ENCODE results near the gene BCAS3. TPM values are rescaled to one million over a fixed set of nuclear protein-coding genes. Genes with fewer than 3 reads are reported as not detected.

The BCAS3 gene
- total RNA-seq, 2 experiments from 2014 or later: 5.1 to 6.9 TPM

GRCh38 chr17:61249649-61250299 lies 572.1 kb downstream of the BCAS3 start:
- no peak overlapping the region for H3K4me3 Mint-ChIP-seq
- no peak for TF ChIP-seq CTCF (IDR thresholded peaks at IDR 0.05)
- no peak overlapping the region for H3K27ac Mint-ChIP-seq
- no peak for DNase-seq
- H3K4me1 Mint-ChIP-seq (ENCODE audit: low read depth): peaks cover 14% of the 10 kb centered on the region
- no peak for ATAC-seq
- H3K27me3 Mint-ChIP-seq: no peaks in the 10 kb centered on the region
- intact Hi-C loops (cut with micrococcal nuclease): no loop called here
- CTCF ChIA-PET: no interaction called here
- no peaks in the 10 kb centered on the region for H3K36me3 Mint-ChIP-seq (ENCODE audit: low read depth)
- POLR2A ChIA-PET: interaction anchor here (0.6 to 0.7 kb wide), 2 partner anchors 9 to 59 kb away, joined by 3 to 4 read pairs; no protein-coding TSS in a partner anchor
- H3K9me3 Mint-ChIP-seq: no peaks in the 10 kb centered on the region

- ATAC-seq: peak; percentile 32
- H3K36me3 Mint-ChIP-seq (ENCODE audit: low read depth): no peaks in the 10 kb centered on the region
- peak overlapping the region; percentile 79 for H3K27ac Mint-ChIP-seq
- H3K27me3 Mint-ChIP-seq: no peaks in the 10 kb centered on the region
- intact Hi-C loops (cut with micrococcal nuclease): no loop called here
- no peaks in the 10 kb centered on the region for H3K9me3 Mint-ChIP-seq
- ChIA-PET POLR2A (no interaction called here), CTCF (no interaction called here)
- no peak for TF ChIP-seq CTCF (IDR thresholded peaks at IDR 0.05)
- no peak for DNase-seq
- H3K4me1 Mint-ChIP-seq (ENCODE audit: low read depth): peaks cover 16% of the 10 kb centered on the region
- H3K4me3 Mint-ChIP-seq: no peak overlapping the region
These were observed 572.8 kb downstream of the BCAS3 start for GRCh38 chr17:61250335-61250890.

- no peaks in the 10 kb centered on the region for H3K36me3 Mint-ChIP-seq (ENCODE audit: low read depth)
- ChIA-PET CTCF (no interaction called here), POLR2A (no interaction called here)
- H3K4me1 Mint-ChIP-seq (ENCODE audit: low read depth): peaks cover 16% of the 10 kb centered on the region
- ATAC-seq (no peak), DNase-seq (no peak)
- H3K9me3 Mint-ChIP-seq: no peaks in the 10 kb centered on the region
- TF ChIP-seq CTCF (IDR thresholded peaks at IDR 0.05): no peak
- intact Hi-C loops (cut with micrococcal nuclease): no loop called here
- no peak overlapping the region for H3K27ac Mint-ChIP-seq
- no peak overlapping the region for H3K4me3 Mint-ChIP-seq
- H3K27me3 Mint-ChIP-seq: no peaks in the 10 kb centered on the region
These were observed 574.6 kb downstream of the BCAS3 start for GRCh38 chr17:61251939-61252865.

- ATAC-seq: no peak
- no peak for DNase-seq
- intact Hi-C loops (cut with micrococcal nuclease): no loop called here
- H3K27me3 Mint-ChIP-seq: no peaks in the 10 kb centered on the region
- CTCF ChIA-PET: no interaction called here
- H3K36me3 Mint-ChIP-seq (ENCODE audit: low read depth): no peaks in the 10 kb centered on the region
- POLR2A ChIA-PET: no interaction called here
- peaks cover 16% of the 10 kb centered on the region for H3K4me1 Mint-ChIP-seq (ENCODE audit: low read depth)
- no peak overlapping the region for H3K4me3 Mint-ChIP-seq
- H3K27ac Mint-ChIP-seq: no peak overlapping the region
- no peaks in the 10 kb centered on the region for H3K9me3 Mint-ChIP-seq
- no peak for TF ChIP-seq CTCF (IDR thresholded peaks at IDR 0.05)
These were observed 575.7 kb downstream of the BCAS3 start for GRCh38 chr17:61253362-61253761.

Measured in activated CD8-positive, alpha-beta T cell treated with anti-CD3 and anti-CD28 coated beads for 36 hours (primary cell).